OCI-M2 (cell line): Measurements from ENCODE around the gene ABHD17A.

Experiments used
- DNase-seq: peaks from one replicate; lab custom pipeline; 2025; ENCODE audit not compliant: unreplicated experiment; lab: John Stamatoyannopoulos, UW

The ABHD17A gene

GRCh38 chr19:1854542-1855039, 30.7 kb downstream of the ABHD17A start:
- no peak for DNase-seq

- DNase-seq, result no peak
Observed at GRCh38 chr19:1854039-1854541, 31.2 kb downstream of the ABHD17A start.

DNA sequence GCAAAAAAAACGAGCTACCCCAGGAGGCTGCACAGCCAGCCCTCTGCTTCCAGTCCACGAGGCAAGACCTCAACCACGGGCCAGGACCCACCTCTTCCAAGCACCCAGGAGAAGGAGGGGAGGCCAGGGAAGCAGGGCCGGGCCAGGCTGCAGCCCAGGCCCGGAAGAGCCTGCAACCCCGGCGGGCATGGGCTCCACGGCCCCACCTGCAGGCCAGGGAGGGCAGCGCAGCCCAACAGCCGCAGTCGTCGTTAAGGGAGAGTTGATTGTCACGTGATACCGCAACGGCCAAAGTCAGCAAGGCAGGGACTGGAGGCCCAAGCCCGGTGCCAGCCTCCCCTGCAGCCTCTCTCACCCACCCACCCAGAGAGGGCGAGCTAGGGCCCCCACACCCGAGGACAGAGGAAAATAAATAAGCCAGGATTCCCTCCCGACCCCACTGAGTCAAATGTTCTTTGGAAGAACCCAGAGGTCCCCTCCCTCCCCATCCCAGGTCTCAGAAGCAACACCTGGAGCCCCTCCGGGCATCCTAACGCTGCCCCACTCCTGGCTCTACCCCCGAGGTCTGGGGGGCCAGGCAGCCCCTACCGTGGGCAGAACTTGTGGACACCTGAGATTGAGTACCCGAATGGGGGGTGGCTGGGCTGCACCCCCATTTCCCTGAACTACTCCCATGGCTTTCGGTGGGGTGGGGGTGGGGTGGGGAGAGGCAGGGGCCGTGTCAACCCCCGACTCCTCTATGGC, 31.8 kb downstream of the ABHD17A start:
- no peak for DNase-seq

DNA sequence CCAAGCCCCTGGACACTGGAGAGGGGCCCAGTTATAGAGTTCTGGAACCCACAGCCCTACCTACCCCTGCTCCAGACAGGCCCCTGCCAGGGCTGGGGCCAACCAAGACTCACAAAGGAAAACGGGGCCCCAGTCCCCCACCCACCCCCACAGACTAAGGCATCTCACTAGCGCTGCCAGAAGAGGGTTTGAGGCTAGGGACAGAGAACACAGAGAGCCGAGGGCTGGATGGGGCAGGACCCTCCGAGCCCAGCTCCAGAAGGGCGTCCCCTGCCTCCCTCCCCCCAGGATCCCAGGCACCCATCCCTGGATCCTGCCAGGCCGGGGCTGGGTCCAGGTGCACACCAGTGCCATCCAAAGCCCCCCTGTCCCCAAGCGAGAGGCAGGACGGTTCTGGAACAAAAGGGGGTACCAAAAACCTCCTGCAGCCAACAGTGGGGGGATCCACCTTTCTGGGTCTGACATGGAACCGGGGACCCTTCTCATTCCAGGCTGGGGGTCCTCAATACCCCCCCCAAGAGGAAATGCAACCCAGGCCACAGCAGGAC, 32.6 kb downstream of the ABHD17A start:
- DNase-seq, result no peak

DNA sequence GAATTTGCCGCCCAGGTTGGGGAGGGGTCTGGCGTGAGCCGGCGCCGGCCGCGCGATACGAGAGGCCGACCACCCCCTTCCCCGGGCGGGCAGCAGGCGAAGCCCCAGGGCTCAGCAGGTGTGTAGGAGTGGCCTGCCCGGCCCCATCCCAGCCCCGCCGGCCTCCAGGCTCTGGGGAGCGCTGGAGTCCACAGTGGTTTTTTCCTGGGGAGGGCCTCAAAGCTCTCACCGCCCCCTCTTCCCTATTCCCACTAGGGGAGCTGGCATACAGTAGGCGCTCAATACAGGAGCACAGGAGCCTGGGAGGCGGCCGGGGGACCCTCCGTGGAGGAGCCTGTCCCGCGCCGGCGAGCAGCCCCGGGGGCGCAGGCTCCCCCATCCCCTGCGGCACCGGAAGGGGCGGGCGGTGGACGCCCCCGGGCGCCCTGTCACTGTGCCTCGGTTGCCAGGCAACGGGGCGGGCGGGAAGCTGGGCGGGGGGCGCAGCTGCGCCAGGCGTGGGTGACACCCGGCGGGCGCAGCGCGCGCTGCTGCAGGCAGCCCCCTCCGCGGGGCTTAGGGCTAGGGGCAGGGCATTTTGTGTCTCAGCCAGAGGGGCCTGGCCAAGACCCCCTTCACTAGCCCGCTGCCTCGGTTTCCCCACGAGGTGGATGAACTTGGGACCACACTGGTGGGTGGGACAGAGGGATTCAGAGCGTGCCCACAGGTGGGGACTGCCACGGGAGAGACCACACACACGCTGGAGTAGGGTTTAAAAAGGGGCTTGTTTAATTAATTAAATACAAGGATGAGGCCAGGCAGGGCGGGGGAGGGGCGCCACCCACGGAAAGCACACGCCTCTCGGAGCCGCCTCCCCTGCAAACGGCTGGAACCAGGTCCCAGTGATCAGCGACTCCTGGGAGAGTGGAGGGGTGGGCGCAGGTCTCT, 33.4 kb downstream of the ABHD17A start:
- no peak for DNase-seq

GRCh38 chr19:1850809-1851653, 34.3 kb downstream of the ABHD17A start:
- DNase-seq, result no peak

DNA sequence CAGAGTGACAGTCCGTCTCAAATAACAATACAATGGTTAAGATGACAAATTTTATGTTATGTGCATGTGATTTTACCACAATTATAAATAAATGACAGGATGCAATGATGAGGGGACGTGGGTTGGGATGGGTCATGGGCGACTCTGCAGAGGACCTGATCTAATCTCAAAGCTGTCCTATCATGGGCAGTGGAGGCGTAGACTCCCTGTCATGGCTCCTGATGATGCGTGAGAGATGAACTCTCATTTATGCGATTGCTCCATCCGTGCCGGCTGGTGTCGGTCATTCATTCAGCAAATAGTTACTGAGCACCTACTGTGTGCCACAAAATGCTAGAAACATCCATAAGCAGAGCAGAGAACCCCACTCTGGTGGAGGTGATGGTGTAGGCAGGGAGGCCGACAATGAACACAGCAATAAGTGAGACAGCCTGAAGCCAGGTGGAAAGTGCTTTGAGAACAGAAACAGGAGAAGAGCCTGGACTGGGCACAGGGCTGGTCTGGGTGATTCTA, 35.4 kb downstream of the ABHD17A start:
- DNase-seq, result no peak

DNA sequence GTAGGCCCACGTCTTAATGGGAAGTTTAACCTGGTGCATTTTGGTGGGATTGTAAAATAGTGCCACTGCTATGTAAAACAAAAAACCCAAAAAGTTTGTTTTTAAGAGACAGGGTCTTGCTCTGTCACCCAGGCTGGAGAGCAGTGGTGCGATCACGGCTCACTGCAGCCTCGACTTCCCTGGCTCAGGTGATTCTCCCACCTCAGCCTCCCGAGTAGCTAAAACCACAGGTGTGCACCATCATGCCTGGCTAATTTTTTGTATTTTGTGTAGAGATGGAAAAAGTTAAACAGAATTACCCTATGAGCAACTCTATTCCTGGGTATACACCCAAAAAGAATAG, 36.2 kb downstream of the ABHD17A start:
- no peak for DNase-seq

GRCh38 chr19:1848399-1849131, 36.7 kb downstream of the ABHD17A start, which contains the start of gene REXO1:
TSS of gene REXO1 (minus strand) at chr19:1848483. CDS start at chr19:1848358, 125 bp downstream.
- peak; percentile 75 for DNase-seq

DNA sequence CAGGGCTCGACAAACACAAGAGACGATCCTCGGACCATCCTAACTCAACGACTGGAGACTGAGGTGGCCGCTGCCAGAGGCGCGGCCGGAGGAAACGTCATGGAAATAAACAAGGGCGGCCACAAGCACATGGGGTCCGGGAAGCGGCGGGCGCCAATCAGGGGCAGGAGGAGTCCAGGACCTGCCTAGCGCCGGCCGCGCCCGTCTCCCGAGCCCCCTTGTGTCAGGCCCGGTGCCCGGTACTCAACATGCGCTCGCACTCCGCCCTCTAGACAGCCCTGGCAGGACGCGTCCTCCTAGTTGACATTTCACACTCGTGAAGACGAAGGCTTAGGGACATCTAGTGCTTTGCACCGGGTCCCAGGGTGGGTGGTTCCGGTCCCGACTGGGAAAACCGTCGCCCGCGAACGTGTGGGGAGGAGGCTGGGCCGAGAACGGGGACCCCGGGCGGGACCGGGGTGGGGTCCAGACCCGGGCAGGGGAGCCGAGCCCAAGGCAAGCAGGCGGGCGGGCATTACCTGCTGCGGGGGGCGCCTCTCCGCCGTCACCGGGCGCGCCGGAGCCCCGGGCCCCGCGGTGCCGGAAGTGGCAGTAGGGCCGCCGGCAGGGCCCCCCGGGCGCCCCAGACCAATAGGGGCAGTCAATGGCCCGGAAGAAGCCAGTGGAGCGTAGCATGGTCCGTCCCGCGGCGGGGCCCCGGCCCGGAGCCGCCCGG, 37.5 kb downstream of the ABHD17A start:
- no peak for DNase-seq

GRCh38 chr19:1847348-1847683, 38.0 kb downstream of the ABHD17A start:
- no peak for DNase-seq

DNA sequence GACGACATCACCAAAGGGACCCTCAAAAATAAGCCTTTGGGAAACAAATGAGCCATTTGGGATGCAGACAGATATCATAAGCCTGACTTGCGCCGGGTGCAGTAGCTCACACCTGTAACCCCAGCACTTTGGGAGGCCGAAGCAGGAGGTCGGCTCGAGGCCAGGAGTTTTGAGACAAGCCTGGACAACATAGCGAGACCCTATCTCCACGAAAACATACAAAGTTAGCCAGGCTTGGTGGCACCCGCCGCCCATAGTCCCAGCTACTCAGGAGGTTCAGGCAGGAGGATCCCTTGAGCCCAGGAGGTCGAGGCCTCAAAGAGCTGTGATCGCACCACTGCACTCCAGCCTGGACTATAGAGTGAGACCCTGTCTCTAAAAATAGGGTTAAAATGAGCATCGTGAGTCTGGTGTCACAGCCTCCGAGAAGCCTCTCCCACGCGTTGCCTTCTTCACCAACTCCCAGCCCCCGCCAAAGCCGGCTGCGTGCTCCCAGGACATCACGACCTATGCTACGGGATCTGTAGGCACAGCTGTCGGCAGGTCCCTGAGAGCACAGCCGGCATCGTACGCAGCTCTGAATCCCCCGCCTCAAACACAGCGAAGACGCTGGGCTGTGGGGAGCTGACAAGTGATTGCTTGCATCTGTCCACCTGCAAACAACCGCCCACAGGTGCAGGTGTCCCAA, 38.6 kb downstream of the ABHD17A start:
- DNase-seq, result no peak

DNA sequence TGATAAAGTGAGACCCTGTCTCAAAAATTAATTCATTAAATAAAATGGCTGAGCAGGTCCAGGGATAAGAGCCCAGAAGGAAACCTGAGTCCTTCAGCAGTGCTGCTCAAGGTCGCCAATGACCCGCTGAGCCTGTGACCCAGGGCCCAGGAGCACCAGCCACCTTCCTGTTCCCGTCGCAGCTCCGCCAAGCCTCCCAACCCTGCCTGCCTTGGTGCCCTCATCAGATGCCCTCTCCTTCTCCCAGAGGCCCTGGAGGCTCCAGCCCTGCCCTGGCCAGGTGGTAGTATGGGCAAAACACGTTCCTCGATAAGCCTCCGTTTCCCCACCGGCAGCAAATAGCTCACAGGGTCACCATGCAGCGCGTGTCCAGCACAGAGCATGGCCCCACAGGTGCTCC, 39.7 kb downstream of the ABHD17A start:
- no peak for DNase-seq

DNA sequence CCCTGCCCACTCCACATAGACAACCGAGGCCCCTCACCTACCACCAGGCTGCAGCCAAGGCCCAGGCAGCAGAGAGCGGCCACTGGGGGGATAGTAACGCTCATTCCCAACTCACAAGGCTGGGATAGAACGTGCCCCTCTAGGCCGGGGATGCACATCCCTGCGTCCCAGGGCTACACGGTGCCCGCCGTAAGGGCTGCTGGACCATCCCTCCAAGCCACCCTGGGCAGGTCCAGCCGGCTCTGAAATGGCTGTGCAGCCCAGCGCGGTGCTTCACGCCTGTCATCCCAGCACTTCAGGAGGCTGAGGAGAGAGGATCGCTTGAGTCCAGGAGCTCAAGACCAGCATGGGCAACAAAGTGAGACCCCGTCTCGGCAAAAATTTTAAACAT, 40.2 kb downstream of the ABHD17A start:
- no peak for DNase-seq

DNA sequence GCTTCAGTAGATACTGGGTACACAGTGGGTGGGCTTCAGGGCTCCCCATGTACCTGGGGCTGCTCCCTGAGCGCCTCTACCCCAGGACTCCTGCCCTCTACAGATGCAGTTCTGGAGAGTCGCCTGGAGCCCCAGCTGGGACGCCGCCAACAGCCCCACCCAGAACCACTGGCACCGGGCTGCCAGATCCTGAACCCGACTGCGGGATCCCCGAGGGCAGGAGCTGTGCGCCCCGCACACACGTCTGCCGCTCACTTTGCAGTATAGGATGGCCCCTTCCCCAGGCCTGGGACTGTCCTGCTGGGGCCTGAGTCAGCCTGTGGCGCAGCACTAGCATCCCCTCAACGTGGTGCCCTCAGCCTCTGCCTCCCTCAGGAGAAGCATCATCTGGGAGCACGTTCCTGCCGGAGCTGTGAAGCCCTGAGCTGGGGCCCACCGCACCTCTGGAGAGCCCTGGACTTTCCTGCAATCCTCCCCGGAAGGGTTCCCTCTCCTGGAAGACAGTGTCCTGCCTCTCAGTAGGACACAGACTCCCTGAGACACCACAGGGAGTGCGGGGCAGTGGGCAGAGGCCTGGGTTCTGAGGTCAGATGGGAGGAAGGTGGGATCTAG, 40.7 kb downstream of the ABHD17A start:
- no peak for DNase-seq

DNA sequence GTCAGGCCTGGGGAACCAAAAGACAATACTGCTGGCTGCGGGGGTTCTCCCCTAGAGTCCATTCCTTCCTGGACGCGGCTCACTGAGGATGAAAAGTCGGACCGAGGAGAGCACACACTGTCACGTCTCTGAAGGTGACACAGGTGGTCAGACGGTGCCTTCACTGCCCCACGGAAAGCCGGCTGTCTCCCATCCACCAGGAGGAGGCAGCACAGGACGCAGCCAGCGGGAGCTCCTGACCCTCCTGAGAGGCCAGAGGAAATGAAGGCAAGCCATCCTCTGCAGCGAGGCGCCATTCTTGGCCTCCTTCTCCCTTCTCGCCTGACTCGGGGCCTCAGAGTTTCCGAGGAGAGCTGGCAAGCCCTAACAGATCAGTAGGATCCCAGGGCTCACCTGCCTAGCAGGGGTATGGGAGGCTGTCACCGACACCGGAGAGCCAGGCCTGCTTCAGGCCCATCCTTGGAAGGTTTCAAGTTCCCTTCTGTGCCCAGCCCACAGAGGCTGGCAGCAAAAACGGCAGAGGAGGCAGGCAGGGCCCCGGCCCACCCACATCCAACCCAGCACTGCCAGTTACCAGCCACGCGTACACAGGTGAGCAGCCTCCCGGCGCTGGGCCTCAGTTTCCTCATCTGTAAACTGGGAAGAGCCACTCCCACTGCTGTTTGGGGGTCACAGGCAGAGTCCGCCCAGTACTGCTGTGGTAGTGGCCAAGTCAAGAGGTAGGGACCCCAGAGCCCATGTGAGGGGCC, 41.5 kb downstream of the ABHD17A start:
- DNase-seq, result no peak

DNA sequence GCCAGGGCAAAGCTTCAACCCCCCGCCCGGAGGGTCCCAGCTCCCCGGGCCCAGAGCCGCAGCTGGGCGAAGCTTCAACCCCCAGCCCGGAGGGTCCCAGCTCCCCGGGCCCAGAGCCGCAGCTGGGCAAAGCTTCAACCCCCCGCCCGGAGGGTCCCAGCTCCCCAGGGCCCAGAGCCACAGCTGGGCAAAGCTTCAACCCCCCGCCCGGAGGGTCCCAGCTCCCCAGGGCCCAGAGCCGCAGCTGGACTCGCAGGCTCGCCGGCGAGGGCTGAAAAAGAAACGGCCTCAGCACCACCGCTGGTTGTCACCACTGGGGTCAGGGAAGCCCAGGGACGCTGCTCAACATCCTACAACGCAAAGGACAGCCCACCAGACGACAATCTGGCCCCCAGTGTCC, 42.2 kb downstream of the ABHD17A start:
- DNase-seq, result no peak
